Activated gamma-delta T cell (primary cell): ENCODE results near the gene HHAT.

Experiments
- DNase-seq: peaks from one replicate; lab custom pipeline; 2025; lab: John Stamatoyannopoulos, UW

Gene HHAT

DNA sequence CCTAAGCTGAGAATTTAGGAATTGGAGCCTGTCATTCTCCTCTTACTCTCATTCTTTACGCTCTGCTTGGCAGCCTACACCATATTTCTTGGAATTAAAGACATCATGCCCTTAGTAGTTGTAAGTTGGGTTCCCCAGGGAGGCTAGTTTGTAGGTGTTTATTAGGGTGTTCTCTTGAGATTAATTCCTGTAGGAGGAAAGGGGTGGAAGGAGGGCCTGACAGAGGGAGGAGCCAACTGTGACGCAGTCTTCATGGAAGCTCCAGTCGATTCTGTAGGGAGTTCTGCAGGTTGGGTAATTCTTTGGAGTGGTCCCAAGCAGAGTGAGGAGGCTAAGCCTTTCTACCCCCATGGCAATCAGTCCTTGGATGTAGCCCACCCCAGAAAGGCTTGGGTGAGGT is 111.4 kb downstream of the HHAT start:
- DNase-seq: no peak

DNA sequence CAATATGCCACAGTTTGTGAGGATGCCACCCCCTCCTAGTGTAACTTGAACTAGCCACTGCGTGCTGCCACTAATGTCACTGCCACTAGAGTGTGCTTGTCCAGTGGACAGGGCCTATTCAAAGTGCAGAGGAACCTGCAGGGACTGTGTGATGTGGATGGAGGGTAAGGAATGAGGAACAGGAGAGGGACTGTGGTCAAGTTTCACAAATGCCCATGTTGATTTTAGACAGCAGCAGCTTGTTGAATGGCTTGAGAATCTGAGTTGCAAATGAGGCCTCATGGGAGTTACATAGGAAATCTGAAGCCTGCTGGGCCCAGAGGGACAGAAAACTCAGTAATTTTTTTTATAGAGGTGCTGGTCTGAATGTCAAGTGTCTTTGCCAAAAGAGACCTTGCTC is 112.3 kb downstream of the HHAT start:
- no peak for DNase-seq

DNA sequence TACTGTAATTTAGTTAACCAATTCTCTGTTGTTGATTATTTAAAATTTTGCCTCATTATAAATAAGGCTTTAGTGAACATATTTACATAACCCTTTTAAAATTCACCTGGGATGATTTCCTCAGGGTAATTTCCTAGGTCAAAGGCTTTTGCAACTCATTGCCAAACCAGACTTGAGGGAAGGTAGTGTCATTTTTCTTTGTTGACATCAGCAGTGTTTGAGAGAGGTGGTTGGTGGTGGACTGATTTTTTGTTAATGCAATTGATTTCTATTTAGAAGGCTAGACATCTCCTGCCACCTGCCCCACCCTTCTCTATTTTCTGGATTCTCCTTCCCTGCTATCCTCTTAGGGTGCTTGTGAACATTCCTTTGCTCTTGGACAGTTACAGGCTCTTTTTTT is 116.8 kb downstream of the HHAT start:
- DNase-seq: no peak

DNA sequence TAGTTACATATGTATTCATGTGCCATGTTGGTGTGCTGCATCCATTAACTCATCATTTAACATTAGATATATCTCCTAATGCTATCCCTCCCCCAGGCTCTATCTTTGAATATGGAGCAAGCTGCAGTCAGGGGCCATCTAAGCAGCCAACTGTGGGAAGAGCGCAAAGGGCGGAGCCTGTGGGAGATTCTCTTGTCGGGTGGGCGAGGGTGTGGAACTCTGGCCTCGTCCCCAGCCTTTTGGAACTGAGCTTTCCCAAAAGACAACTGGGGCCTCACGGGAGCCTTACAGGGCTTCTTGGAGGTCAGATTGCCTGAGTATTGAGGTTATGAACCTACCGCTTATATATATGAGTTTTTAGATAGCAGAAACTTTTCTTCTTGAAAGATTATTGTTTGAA is 117.2 kb downstream of the HHAT start:
- DNase-seq: no peak

DNA sequence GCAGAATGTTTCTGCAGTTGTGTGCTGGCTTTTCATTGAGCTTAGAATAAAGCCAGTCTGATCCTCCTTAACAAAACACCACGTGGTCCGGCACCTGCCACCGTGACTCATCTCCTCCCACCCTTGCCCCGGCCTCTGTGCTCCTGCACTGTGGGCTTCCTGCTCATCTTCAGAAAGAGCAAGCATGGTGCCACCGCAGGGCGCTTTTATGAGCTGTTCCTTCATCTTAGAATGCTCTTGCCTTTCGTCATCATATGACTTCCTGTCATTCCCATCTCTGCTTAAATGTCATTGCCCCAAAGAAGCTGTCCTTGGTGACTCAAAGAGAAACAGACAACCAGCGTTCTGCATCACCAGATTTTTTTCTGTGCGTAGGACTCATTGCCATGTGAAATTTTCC is 117.8 kb downstream of the HHAT start:
- DNase-seq: no peak

DNA sequence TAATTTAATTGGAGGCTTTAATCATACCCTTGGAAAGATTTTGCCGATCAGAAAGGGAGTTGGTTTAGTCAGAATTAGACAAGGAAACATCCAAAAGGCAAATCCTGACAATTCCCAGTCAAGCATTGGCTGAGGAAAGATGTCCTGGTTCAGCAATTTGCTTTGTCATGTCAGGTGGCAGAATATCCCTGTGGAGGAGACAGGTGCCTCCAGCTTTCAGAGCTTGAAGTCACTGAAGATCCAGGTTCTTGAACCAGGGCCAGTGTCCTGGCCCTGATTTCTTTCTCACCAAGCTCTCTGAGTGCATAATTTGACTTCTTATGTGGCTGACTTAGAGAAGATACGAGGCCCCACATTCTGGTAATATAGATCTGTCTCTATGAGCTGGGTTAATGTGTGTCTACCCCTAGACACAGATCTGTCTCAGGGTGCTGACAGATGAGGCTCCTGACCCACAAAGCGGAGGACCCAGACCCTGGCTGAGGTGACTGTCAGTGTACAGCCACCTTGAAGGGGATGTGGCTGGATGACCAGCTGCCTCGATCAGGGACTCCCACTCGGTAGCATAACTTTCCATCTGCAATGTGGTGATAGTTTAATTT is 118.9 kb downstream of the HHAT start:
- DNase-seq: no peak

DNA sequence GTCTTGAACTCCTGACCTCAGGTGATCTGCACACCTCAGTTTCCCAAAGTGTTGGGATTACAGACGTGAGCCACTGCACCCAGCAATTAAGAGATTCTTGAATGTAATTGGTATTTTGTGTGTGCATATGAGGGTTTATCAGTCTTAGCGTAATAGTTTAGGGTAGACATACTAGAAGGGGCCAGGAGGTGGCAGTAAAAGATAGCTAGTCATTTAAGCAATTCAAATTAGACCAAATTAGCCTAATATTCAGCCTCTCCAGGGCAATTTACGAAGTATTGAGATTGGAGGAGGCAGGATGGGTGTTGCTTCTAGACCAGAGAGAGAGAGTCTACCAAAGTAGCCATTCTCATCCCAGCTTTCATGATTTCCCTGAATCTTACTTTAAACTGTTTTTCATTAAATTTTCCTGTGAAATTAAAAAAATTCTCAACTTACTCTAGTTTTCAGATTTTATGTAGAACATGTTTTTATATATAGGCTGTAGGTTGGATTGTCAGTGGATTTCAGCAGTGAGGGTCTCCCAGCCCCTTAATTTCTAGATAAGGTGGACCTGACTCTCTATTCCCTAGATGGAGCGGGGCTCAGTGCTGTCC is 119.7 kb downstream of the HHAT start:
- DNase-seq: no peak

DNA sequence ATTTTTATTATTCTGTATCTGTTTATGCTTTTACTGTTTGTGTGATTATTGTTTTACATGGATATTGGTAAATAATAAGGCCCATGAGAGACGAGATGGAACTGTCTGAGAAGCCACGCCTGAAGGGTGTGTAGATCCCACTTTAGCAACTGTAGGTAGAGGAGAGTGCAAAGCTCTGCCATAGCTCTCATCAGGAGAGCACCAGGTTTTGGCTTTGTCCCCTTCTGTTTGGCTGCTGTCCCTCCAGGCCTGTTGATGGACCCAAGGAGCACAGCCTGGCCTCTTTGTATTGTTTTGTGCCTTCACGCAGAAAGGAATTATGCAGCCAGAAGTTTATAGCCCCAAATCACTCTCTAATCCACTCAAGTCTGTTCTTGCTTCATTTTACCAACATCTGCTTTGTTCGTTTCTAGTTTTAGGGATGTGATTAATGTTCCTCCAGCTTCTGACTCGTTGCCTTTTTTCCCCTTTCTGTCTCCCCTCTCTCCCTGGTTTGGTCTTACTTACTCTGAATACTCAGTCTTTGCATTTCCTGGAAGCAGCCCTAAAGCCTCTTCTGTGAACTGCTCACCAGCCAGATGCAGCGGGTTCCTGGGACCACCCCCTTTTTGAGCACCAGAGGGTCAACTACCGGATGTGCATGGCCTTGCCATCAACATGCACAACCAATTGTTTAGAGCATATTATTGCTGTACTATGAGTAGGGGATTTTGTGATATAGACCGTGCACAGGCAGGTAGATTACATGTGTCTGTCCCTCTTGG is 127.3 kb downstream of the HHAT start:
- no peak for DNase-seq

DNA sequence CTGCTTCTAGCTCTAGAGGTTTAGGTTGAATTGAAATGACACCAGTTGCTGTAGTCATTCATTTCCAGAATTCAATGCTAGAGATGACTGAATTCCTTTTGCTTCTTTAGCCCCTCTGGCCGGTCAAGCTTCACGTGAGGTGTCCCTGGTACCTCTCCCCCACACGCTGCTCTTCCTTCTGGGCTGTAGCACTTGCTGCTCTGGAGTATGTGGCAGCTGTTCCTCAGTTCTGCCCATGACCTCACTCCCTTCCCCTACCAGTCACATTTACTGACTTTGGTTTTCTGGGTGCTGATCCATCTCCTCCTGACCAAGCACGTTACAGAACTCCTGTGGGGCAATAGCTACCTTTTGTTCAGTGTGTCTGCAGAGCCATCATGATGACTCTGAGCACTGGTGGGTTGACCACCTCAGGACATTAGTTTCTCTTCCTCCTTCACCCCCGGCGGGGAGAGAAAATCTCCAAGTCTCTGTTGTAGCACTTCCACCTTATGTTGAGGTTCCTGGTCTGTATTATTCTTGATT is 128.1 kb downstream of the HHAT start:
- no peak for DNase-seq

DNA sequence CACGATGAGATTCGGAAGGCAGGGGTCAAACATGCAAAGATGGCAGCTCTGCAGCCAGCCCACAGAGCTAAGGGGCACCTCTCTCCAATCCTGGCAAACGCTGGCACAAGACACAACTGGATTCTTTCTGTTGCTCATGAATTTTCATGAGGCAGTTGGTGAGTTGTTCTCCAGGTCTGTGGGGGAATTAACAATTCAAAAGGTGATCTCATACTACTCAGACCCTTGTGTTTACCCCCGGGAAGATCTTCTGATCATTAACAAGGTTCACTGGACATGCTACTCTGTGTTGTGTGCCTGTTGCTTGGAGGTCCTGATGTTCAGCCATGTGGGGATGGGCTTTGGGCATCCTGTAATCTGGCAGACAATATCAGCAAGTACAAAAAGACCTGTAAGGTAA is 128.9 kb downstream of the HHAT start:
- DNase-seq: no peak

DNA sequence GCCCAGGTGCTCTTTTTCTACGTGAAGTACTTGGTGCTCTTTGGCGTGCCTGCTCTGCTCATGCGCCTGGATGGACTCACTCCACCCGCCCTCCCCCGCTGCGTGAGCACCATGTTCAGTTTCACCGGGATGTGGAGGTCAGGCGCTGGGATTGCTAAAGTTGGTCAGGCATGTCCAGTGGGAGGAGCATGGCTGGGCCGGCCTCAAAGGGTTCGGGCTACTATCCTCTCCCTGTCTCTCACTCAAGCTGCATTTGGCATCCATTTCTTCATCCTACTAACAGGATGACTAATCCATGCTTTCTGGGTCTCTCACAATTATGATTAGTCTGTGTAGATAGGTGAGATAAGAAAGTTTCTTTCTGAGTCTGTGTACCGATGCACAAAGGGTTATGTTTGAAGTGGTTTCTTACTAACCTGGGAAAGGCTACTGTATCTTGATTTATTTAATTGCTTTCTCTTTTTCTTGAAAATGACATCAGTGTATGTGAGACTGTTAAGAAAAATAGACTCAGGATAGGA is 135.9 kb downstream of the HHAT start:
- no peak for DNase-seq

DNA sequence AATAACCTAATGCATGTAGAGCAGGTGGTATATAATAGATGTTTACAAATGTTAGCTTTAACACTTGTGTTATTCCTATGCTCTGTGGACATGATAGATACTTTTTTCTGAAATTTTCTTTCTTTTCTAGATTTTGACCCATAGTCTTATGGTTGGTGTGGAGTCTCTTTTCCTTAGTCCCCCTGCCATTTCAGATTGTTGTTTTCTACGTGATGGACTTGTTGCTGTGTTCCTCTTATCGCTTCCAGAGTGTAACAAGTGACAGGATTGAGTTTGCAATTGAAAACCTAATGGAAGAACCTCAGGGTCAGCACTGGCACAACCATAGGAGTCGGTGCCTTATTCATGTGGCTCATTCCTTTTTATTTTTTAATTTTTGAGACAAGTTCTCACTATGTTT is 136.4 kb downstream of the HHAT start:
- no peak for DNase-seq

DNA sequence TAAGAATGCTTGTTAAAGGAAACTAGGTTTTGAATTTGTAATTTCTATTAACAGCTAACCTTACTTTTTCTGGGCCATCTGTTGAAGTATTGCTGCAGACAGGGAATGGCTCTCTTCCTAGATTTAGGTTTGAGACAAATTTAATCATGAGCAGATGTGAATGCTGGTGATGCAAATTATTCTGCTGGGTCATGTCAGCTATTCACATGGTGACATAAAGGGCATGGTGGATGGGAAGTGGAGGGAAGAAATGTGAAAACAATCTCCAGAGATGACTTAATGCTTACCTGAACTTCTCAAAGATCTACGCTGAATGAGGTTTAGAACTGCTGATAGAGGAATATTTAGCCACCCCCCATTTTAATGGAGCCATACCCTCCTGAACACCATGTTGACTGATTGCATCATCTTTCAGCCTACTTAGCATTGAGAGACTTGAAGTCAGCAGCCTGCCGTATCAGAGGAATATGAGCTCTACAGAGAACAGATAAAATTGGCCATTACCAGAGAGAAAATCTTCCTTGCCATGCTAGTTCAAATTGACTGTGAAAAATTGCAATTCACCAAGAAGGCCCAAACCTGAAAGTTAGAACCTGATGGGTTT is 138.8 kb downstream of the HHAT start:
- DNase-seq: no peak

DNA sequence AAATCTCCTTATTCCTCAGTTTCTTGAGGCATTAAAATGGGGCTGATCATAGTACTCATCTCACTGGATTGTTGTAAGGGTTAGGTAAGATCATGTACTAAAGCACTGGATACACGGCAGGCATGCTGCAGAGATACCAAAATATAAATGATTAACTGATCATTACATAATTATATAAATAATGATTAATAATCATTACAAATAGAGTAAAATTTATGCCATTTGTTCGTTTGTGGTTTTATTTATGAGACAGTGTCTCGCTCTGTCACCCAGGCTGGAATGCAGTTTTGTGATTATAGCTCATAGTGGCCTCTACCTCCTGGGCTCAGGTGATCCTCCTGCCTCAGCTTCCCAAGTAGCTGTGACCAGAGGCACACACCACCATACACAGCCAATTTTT is 140.7 kb downstream of the HHAT start:
- no peak for DNase-seq

DNA sequence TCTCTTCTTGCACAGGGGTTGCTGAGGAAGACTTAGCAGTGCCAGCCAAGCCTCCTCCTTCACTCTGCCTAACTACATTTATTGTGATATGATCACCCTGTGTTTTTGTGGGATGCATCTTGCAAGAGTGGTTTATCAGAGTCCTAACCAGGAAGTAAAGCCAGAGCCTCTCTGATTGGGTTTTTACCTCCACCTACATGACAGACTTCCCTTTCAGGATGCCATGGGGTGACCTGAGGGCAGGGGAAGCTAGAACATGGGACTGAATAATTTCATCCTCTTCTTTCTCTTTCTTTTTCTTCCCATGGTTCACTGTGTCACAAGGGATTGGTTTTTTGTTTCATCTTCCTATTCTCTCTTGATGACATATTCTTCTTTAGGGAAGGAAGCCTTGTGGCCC is 146.6 kb downstream of the HHAT start:
- DNase-seq: no peak

DNA sequence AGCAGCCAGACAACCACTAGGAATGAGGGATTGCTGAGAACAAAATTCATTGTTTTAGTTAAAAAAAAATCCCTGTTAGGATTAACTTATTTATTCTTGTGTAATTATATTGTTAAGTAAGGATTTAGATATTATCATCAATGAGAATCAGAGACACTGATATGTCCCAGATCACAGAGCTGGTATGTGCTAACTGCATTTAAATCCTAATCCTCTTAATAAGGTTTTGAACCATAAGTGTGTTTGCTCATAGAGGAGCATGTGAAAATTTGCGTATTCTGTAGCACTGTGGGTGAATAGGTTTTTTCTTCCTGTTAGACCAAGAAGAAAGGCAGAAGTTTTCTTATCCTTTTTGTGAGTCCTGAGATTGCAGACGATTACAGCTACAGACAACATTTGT is 147.1 kb downstream of the HHAT start:
- no peak for DNase-seq

DNA sequence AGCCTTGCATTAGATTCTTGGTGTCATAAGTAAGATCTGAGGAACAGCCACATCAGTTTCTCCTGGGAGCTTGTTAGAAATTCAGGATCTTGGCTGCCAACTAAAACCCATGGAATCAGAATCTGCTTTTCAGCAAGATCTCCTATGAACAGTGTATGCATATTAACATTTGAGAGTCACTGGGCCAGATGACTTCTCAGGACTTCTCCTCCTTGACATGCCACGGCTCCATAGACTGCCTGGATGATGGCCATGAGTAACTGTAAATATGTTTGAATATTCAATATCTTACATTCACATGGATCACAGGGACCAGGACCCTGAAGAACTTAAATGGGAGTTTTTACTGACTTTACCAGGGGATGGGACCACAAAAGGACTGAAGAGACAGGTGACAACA is 148.0 kb downstream of the HHAT start:
- DNase-seq: no peak

DNA sequence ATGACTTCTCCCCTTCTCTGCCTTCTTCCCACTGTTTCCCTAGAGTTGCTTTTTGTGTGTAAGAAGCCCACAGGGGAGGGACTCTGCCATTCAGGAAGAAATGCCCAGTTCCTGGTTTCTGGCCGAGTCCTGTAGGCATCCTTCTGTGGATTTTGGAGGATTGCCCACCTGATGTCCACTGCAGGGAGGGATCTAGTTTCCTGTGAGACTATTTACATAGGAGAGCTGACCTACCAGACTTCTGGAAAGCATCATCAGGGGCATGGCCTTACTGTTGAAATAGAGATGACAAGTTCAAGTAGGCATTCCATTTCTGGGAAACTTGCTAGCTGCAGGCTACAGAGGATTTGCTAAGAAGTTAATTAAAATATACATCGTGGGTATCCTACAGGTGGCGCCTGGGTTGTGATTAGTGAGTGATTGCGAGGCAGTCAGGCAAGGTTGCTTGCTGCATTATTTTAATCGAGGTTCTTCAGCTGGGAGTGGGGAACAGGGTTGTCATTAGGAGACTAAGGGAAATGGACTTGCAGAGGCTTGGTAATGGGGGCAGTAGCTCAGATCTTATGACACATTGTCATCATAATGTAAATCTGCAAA is 148.7 kb downstream of the HHAT start:
- no peak for DNase-seq

DNA sequence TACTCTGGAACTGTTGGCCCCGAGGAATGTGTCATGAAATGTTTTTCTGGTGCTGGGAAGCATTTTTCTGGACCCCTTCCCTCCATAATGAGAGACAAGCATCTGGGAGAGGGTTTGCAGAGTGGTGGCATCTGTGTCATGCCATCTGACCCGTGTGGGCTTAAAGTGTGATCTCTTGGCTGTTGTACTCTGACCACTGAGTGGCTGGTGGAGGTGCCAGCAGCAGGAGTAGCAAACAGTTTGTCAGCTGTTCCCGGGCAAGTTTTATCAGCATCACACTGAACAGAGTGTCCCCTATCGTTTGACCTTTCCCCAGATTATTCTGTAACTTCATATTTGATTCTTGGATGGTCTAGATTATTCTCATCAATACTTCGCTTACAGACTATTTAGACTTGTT is 150.1 kb downstream of the HHAT start:
- DNase-seq: no peak

DNA sequence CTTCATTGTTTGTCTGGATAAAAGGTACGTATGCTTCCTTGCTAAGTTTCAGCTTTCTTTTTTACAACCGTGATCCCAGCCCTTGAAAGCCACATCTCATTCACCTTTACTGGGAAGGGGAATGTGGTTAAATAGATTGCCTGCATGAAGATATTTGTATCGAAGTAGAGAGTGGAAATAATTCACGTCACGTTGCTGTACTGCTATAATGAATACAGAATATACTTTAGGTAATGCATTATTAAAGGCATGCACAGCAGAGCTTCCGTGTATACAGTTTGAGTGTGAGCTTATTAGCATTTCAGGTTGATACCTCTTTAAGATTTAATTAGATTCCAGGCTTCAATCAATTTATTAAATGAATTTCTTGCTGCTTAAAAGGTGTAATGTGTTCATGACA is 153.8 kb downstream of the HHAT start:
- DNase-seq: no peak

DNA sequence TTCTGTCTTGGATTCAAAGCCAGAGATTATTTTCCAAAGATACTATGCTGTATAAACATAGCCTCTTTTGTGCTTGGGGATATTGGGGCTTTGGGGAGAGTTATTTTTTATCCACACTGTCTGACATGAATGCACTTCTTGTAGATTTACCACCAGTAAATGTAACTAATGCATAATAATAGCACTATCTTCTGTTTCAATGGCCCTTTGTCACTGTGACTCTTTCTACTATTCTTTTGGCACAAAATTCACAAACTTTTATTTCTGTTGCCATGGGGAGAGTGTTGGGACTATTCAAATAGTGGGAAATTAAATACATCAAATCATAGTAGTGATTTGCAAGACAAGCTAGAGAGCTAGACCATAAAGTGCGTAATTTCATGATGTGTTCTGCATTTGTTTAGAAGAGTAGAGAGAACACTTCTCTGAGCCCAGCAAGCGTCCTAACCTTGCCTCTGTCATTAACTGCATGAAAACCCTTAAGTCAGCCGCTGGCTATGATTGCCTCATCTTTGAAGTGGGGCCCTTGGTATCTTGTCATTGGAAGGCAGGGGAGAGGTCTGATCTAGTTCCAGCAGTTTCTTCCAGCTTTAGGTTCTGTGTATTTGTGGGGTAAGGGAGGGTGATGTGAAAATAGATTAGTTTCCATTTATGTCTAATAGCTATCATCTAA is 154.4 kb downstream of the HHAT start:
- no peak for DNase-seq

DNA sequence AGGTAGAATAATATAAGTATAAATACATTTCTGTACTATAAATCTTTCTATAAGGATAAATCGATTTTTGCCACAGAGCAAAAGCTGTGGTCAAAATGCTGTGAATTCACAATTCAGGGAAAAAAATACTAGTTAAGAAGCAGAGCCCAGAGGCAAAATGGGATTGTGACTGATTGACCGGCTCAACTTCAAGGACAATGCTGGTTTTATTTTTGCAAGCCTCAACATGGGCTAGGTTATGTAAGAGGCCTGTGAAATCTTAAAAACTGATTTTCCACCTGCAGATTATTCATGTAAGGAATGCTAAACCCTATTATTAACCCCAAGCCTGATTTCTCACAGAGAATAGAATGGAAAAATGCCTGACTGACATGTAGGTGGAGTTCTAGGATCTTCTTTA is 155.1 kb downstream of the HHAT start:
- no peak for DNase-seq
